GM18951 (cell line): ENCODE results near the gene SBF2.

Experiments used
- POLR2A ChIP-seq: IDR thresholded peaks from 4 replicates; pipeline ENCODE4 v1.6.1; 2011; ENCODE audit warnings: mild to moderate bottlenecking; ENCODE audit not compliant: insufficient read length, insufficient read depth; ENCODE audit errors: extremely low read depth
- in situ Hi-C: fragments of 300-500 bp; cut with MboI; formaldehyde crosslinking; loops from one replicate; pipeline ENCODE4 v1.12.0; 2022; ENCODE audit warnings: low sequenced_read_pairs, mixed read lengths, inconsistent platforms; ENCODE audit not compliant: unreplicated experiment

Gene SBF2

DNA sequence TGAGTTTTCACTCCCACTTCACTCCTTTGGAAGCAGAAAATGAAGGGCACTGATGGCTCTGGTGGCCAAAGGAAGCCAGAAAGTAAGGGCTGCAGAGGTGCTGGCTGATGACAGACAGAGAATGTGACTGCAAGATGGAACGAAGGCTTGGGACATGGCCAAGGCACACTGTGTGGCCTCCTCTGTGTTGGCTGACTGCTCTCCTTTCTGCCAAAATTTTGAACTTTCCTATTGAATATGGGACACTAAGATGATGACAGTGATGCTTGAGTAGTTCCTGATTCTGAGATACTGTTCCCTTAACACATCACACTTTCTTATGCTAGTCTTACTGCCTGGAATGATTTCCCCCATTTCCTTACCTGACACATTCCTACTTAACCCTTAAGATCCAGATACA lies 473.8 kb downstream of the SBF2 start:
- in situ Hi-C loops = no loop called here
- no peak for TF ChIP-seq POLR2A

DNA sequence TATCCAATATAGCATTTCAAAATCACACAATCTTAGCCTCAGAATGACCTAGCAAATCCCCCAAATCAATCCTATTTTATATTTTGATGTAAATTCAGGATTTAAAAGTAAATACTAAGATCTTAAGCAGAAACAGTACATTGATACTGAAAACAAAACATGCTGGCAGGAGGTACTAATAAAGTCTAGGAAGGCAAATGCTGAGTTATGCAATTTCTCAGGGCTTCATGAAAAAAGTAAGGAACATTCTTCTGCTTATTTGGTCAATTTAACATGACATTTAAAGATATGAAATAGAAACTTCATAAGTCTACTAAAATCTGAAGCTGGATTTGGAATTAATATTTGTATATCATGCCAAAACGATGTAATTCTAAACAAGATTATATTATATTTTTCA lies 476.8 kb downstream of the SBF2 start:
- in situ Hi-C loops = no loop called here
- no peak for TF ChIP-seq POLR2A

DNA sequence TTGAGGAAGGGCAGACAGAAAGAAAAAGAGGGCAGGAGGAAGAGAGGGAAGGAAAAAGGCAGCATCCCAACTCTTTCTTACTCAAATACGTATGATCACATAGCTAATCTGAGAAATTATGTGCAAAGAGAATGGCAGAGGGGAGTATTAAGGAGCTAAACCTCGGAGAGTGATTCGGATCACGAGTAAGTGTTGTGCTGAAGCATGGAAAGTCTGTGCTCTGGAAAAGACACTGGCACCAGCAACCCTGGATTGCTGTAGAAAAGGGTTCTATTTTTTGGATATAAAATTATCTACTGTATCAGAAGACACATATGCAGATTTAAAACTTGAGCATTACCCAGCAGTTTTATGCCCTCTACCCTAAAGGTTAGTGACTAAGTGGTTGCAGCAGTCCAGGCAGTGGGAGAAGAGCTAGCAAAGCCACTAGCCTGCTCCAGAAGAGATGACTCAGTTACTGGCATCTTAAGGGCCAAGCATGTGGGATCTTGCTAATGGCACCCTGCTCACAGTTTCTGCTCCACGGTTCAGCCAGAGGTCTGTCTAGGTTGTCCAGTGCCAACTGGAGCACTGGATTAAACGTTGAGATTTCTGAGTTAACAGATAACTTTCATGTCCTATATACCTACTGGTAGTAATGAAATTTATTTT lies 478.4 kb downstream of the SBF2 start:
- in situ Hi-C loops = no loop called here
- TF ChIP-seq POLR2A = no peak

DNA sequence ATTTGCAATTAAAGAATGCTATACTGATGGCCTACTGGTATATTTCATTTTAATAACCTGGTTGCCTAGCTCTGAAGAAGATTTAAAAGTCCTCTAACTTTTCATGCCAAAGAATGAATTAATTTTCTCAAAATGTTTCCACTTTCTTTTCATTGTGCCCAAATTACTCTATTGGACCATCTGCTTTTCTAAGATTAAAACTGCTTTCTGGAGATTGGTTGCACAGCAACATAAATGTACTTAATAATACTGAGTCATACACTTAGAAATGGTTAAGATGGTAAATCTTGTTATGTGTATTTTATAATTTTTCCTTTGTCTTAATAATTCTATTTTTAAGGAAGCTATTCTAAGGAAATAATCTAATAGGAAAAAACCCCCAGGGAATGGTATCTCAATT lies 479.9 kb downstream of the SBF2 start:
- in situ Hi-C loops = no loop called here
- no peak for TF ChIP-seq POLR2A

DNA sequence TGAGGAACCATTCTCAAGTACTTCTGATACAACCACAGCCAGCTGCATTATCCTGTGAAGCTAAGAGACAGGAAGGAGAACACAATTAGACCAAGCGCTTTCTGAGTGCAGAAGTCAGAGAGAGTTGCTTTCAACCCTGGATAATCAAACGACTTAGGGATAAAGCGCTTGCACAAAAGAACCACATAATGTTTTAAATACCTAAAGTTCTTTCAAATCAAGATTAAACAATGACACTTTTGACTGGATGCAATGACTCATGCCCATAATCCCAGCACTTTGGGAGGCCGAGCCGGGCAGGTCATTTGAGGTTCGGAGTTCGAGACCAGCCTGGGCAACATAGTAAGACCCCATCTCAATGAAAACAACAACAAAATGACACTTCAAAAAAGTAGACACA lies 485.1 kb downstream of the SBF2 start:
- TF ChIP-seq POLR2A = no peak
- in situ Hi-C loops = no loop called here

DNA sequence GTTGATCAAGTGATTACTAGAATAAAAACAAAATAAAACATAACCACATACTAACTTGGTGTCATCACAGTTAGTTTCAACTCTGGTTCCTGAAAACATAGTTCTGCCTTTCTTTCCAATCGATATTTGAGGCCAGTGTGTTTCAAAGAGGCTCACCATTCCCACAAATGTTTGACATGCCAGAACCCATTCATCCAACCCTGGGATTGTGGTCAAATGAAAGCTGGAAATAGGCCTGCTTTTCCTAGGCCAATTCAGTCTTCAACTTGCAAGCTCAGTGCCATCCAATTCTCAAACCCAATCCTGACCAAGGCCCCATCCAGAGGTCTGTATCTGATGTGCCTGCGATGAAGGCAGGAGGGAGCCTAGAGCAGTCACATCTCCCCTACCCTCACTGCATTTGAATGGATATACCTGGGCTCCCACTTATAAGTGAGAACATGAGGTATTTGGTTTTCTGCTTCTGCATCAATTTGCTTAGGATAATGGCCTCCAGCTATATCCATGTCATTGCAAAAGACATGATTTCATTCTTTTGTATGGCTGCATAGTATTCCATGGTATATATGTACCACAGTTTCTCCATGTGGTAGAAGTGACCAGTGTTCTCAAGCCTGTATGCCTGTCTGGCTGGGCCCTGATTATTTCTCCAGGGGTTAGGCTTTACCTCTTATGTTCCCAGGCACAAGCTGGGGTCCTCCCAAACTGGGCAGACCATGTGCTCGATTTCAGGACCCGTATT lies 486.9 kb downstream of the SBF2 start:
- in situ Hi-C loops = no loop called here
- TF ChIP-seq POLR2A = no peak

DNA sequence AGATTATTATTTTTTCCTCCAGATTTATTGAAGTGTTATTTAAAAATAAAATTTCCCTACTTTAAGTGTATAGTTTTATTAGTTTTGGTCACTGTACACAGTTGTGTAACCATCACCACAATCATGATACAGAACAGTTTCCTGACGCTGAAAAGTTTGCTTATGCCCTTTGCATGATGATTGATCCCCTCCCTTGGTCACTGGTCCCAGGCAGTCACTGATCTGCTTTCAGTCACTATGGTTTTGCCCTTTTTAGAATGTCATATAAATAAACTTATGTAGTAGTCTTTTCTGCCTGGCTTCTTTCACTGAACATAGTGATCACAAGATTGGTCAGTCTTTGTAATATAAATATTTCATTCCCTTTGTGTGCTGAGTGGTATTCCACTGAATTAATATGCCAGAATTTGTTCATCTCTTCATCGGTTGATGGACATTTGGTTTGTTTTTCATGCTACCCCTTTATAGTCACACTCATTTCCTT lies 489.6 kb downstream of the SBF2 start:
- in situ Hi-C loops = no loop called here
- TF ChIP-seq POLR2A = no peak

DNA sequence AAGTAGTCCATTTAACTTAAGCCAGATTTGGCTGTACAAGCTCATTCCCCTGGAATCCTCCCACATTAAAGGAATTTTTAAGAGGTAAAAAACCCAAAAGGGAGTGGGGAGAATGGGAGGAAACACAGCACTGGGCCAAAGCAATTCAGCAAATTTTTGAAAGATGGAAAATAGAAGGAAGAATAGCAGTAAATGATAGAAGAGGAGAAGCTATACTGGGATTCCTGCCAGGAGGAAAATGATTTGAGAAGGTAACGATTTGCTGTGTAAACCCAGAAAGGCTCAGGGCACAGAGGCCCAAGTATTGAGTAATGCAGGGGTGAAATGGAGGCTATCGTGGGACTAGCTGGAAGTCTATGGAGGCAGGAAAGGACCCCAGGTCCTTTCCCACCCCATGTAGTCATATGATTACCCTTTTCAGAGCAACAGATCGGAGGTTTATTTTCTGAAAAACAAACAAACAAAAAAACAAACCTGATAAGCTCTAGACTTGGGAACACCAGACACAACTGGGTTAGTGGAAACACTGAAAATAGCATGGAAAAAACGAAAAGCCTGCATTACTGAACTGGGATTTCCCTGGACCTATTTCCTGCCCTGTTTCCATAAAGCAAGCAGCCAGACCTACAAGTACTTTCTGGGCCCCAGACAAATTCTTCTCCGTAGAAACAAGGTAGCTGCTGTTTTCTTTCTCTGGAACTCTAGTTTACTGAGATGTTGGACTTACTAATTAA lies 490.2 kb downstream of the SBF2 start:
- in situ Hi-C loops = no loop called here
- no peak for TF ChIP-seq POLR2A

DNA sequence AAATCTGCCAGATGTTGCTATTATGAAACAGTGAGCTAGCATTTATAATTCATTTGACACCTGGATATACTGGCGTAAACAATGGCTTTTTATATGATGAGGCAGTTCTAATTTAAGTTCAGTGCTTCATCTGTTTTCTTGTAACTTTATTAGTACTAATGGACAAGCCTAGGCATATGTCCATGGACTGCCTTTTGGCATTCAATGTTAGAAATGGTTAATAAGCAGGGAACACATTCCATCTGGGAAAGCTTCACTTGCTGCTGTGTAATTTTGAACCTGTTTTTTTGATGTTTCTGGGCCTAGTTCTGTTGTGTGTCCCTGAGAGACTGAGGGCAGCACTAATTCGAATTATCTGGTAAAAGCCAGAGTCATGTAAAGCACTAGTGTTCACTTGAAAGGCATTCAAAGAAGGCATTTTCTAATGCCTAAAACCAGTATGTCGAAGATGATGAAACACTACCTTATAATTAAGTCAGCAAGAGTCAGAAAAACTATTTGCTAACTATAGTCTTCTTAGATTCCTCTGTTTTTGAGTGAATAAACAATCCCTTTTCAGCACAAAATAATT lies 491.6 kb downstream of the SBF2 start:
- in situ Hi-C loops = no loop called here
- no peak for TF ChIP-seq POLR2A

DNA sequence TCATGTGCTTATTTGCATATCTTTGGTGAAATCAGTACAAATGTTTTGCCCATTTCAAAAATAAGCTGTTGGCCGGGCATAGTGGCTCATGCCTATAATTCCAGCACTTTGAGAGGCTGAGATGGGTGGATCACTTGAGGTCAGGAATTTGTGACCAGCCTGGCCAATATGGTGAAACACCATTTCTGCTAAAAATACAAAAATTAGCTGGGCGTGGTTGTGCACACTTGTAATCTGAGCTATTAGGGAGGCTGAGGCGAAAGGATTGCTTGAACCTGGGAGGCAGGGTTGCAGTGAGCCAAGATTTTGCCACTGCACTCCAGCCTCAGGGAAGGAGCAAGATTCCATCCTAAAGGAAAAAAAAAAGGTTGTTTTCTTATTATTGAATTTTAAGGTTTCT lies 494.1 kb downstream of the SBF2 start:
- in situ Hi-C loops = no loop called here

DNA sequence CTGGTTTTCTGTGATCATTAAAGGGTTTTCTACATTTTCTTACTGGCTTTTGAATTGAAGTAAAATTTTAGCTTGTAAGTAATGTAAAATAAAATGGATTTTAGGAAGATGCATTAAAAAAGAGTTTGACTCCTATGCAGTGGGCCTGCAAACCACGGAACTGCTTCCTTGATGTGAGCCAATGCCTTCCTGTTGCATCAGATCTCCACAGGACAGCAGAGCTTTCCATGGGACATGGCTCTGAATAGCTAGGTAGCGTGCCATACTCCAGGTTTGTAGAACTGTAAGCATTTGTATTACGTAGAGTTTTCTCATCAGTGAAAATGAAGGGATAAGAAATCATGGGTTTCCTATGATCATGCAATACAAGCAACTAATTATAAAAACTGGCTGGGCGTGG lies 496.7 kb downstream of the SBF2 start:
- in situ Hi-C loops = no loop called here
- no peak for TF ChIP-seq POLR2A

More for the DNA sequence above, 494.1 kb downstream of the SBF2 start:
- no peak for TF ChIP-seq POLR2A

DNA sequence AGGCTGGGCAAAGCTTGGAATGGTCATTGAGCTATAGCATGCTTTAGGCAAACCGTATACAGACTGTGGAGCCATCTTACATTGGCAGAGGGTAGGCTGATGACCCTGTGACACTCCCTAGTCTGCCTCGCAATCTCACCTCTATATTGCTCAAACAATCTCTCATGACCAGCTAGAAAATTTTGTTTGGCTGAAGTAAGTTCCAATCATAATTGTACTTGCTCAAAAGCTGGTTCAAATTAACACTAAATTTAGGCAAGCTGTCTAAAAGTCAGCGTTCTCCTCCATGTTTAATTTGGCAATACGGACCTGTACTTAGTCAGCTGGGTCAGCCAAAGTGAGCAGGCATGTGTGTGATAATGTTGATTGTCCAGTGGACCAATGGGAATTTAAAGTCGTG lies 497.2 kb downstream of the SBF2 start:
- in situ Hi-C loops = no loop called here
- no peak for TF ChIP-seq POLR2A

DNA sequence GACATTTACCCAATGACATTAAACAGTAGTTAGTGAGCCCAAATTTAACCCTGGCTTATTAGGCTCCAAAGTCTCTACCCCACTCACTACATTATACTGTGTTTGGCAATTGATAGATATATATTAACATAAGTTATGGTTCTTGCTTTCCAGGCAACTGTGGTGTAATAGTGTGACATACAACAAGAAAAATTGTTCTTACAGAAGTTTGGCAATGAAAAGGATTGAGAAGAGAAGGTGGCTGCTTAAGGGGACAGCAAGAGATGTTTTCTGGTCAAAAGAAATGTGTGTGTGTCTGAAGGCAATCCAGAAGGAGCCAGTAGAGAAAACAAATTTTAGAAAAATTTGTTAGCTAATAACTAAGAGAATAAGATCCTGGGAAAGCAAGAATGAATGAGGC lies 497.8 kb downstream of the SBF2 start:
- no peak for TF ChIP-seq POLR2A
- in situ Hi-C loops = no loop called here
